Natural killer cell (primary cell): ENCODE data around the gene SIRPB2. TPM values are rescaled to one million over a fixed set of nuclear protein-coding genes. Genes with fewer than 3 reads are reported as not detected.

Experiments used
- ATAC-seq, 3 donors: fragments of 150-1000 bp in 2 of 3; fragments of 200-7000 bp in 1 of 3; cut with Tn5 transposase; 1 replicate in 1 of 3; 2 replicates in 2 of 3; pipeline ENCODE4 v1.10.0; 2021; ENCODE audit warnings: mild to moderate bottlenecking in 2 of 3, moderate library complexity in 2 of 3
- DNase-seq, 2 donors: peaks; one replicate each; pipeline versions ENCODE4 v3.0.0 to v3.0.0-alpha.2; 2013 to 2021; ENCODE audit warnings: mixed read lengths in 1 of 2
- H3K27ac ChIP-seq: one replicate; pipeline ENCODE4 v1.5.1; 2013; ENCODE audit warnings: mild to moderate bottlenecking, low read length
- H3K27me3 ChIP-seq: one replicate; pipeline ENCODE4 v1.6.1; 2013; ENCODE audit warnings: low read length; ENCODE audit not compliant: control insufficient read depth, insufficient read depth
- H3K36me3 ChIP-seq: one replicate; pipeline ENCODE4 v1.6.1; 2013; ENCODE audit warnings: low read length; ENCODE audit not compliant: control insufficient read depth, insufficient read depth
- H3K4me1 ChIP-seq: one replicate; pipeline ENCODE4 v1.6.1; 2013; ENCODE audit warnings: low read length; ENCODE audit not compliant: control insufficient read depth, insufficient read depth
- H3K4me3 ChIP-seq: one replicate; pipeline ENCODE4 v1.5.1; 2013; ENCODE audit warnings: low read length
- H3K9me3 ChIP-seq: one replicate; pipeline ENCODE4 v1.6.1; 2013; ENCODE audit warnings: low read length; ENCODE audit not compliant: control insufficient read depth, insufficient read depth
- H3K27ac Mint-ChIP-seq, 2 donors: one replicate each; pipeline ENCODE4 v1.8.0; 2022; ENCODE audit warnings: mild to moderate bottlenecking in 2 of 2, mixed read lengths in 2 of 2, moderate library complexity in 1 of 2
- H3K27me3 Mint-ChIP-seq, 2 donors: one replicate each; pipeline ENCODE4 v1.8.0; 2022; ENCODE audit warnings: low read depth in 2 of 2, mixed read lengths in 2 of 2
- H3K36me3 Mint-ChIP-seq: one replicate; pipeline ENCODE4 v1.8.0; 2022; ENCODE audit warnings: mixed read lengths
- H3K4me1 Mint-ChIP-seq, 2 donors: one replicate each; pipeline ENCODE4 v1.8.0; 2022; ENCODE audit warnings: mixed read lengths in 2 of 2
- H3K4me3 Mint-ChIP-seq: one replicate; pipeline ENCODE4 v1.8.0; 2022; ENCODE audit warnings: mild to moderate bottlenecking, moderate library complexity, mixed read lengths
- H3K9me3 Mint-ChIP-seq, 2 donors: one replicate each; pipeline ENCODE4 v1.8.0; 2022; ENCODE audit warnings: mixed read lengths in 2 of 2
- WGBS: methylation state at CpG from one replicate; pipeline ENCODE4 v1.1.7; 2013; ENCODE audit warnings: missing lambda C conversion rate; ENCODE audit not compliant: insufficient coverage; 5-methylcytosine and 5-hydroxymethylcytosine counted together
- intact Hi-C: fragments of 100-400 bp; cut with micrococcal nuclease; formaldehyde crosslinking; loops from one replicate; pipeline ENCODE4 v1.14.2; 2022
- total RNA-seq, 4 donors: library from RNA; stranded (reverse); fragments of 120-200 nt in 1 of 4; gene quantifications; one replicate each; pipeline versions ENCODE4 v1.2.3 to v1.2.4, GENCODE V29; 2013 to 2022
- TF ChIP-seq, protein P1 (sequence below): fragments of 200-600 bp; IDR thresholded peaks from one replicate; pipeline ENCODE4 v1.8.0; 2022; ENCODE audit warnings: antibody characterized with exemption

SIRPB2 gene
- total RNA-seq, 3 donors from 2014 or later (not counting 1 experiment from before 2014, with no cell fraction given), result 1.1 to 2.2 (median 1.5) TPM

DNA sequence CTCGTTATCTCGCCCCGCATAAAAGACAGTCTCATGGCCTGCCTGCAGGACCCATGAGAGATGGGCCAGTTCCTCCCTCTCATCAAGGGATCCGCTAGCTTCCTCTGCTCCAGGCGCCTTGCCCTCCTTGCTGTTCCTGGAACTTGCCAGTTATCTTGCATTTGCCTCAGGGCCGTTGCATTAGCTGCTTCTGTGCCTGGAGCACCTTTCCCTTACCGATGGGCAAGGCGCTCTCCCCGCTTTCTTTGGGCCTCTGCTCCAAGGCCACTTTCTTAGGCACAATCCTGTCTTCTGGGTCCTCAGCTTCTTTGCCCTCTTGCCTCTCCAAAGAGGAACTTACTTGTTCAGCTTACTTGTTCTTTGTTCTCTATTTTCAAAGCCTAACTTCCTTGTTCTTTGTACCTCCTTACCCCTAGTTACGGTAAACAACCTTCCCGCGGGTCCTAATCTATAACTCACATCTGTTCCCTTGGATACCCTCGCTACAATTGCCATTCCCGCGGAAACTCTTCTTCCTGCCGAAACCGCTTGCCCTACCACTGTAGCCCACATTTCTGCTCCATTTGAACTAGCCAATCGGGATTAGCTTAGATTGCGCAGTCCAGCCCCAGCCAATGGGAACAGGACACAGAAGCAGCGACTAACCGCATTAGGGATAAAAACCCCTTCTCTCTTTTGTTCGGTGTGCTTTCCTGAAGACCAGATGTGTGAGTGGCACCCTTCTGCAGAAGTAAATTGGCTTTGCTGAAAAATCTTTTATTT lies 23.7 kb downstream of the SIRPB2 start:
- H3K27me3 Mint-ChIP-seq, result peaks cover 18 to 24% of the 10 kb centered on the region in 2 donors
- DNase-seq (peak; percentile 19 to 26), ATAC-seq (no peak)
- H3K27ac Mint-ChIP-seq, result peak overlapping the region; percentile 53 to 61
- Histone ChIP-seq H3K27me3 (no peaks in the 10 kb centered on the region), H3K27ac (peak overlapping the region; percentile 40), H3K9me3 (no peaks in the 10 kb centered on the region), H3K4me1 (peaks cover 28% of the 10 kb centered on the region), H3K4me3 (peak overlapping the region; percentile 27), H3K36me3 (peaks cover 6% of the 10 kb centered on the region)
- TF ChIP-seq, protein P1, sequence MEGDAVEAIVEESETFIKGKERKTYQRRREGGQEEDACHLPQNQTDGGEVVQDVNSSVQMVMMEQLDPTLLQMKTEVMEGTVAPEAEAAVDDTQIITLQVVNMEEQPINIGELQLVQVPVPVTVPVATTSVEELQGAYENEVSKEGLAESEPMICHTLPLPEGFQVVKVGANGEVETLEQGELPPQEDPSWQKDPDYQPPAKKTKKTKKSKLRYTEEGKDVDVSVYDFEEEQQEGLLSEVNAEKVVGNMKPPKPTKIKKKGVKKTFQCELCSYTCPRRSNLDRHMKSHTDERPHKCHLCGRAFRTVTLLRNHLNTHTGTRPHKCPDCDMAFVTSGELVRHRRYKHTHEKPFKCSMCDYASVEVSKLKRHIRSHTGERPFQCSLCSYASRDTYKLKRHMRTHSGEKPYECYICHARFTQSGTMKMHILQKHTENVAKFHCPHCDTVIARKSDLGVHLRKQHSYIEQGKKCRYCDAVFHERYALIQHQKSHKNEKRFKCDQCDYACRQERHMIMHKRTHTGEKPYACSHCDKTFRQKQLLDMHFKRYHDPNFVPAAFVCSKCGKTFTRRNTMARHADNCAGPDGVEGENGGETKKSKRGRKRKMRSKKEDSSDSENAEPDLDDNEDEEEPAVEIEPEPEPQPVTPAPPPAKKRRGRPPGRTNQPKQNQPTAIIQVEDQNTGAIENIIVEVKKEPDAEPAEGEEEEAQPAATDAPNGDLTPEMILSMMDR, result no peak
- intact Hi-C loops, result loop anchor here (1.0 to 2.0 kb wide), 2 partner anchors 33 to 349 kb away; partner anchors contain the start of gene PSMF1
- no peaks in the 10 kb centered on the region for H3K9me3 Mint-ChIP-seq
- WGBS, result 16% methylated on average over 22 of the region's 22 CpGs
- peaks cover 42 to 43% of the 10 kb centered on the region in 2 donors for H3K4me1 Mint-ChIP-seq
- no peaks in the 10 kb centered on the region for H3K36me3 Mint-ChIP-seq
- peak overlapping the region; percentile 90 for H3K4me3 Mint-ChIP-seq

DNA sequence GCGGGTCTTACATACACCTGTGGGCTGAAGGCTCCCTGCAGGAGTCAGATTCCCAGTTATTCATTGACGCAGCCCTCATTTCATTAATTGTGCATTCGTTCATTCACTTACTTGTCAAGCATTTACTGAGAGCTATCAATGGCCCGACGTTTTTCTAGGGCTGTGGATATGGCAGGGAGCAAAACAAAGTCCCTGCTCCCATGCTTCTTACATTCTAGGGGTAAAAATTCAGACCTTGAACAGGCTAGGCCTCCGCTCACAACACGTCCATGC lies 24.2 kb downstream of the SIRPB2 start:
- intact Hi-C loops, result loop anchor here (1.0 to 2.0 kb wide), 2 partner anchors 32 to 349 kb away; partner anchors contain the start of gene PSMF1

DNA sequence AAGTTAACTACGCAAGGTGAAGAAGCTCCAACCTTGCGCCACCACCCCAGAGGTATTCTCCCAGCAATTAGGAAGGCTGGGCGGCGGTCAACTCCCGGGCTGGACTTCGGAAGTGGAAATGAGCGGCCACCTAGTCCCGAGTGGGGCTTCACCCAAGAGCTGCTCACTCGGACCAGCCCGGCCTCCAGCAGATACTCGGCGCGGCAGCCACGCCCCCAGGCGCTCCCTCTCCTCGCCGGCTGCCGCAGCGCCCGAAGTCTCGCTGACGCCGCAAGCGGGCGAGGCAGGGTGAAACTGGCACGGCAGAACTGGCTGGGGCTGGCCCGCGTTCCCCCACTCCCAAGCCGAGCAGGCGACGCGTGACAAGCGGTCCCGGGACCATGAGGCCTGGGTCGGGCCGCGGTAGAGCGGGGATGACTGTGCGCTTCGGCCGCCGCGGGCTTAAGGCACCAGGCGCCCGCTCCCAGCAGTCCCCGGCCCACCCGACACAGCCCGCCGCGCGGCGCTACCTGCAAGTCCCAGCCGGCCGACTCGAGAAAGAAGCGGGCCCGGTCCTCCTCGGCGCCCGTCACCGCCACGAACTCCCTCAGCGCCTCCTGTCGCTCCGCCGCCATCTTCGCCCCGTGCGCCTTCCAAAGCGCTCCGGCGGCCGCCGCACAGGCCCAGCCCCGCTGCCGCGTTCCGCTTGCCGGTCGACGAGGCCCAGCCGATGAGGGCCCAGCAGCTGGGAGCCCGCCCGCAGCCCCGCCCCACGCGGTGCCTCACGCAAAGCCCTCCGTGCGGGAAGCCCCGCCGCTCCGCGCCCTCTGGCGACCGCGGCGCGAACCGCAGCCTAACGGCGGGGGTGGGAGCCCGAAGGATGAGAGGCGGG lies 24.8 kb downstream of the SIRPB2 start, which contains the start of gene NSFL1C:
Gene NSFL1C (minus strand): TSS at position 639 of the 871 bp plus-strand sequence. CDS start 25 bp downstream, at position 614.
- H3K4me3 Mint-ChIP-seq, result peak within 1 kb of the TSS; percentile 90
- Histone ChIP-seq H3K9me3 (no peaks in the 10 kb centered on the region), H3K36me3 (peaks cover 7% of the 10 kb centered on the region), H3K4me3 (peak within 1 kb of the TSS; percentile 58), H3K27me3 (no peaks in the 10 kb centered on the region), H3K4me1 (peaks cover 28% of the 10 kb centered on the region), H3K27ac (peak within 1 kb of the TSS; percentile 61)
- peaks cover 16 to 24% of the 10 kb centered on the region in 2 donors for H3K27me3 Mint-ChIP-seq
- DNase-seq (peak; percentile 98 to 99), ATAC-seq (peak; percentile 96 to 99 (median 97))
- intact Hi-C loops, result loop anchor here (1.0 to 2.0 kb wide), 3 partner anchors 32 to 348 kb away; partner anchors contain the start of genes FKBP1A and PSMF1
- under 1% methylated on average over 104 of the region's 104 CpGs for WGBS
- peak within 1 kb of the TSS; percentile 61 to 73 for H3K27ac Mint-ChIP-seq
- TF ChIP-seq, protein P1, result peak; percentile 100
- H3K36me3 Mint-ChIP-seq, result no peaks in the 10 kb centered on the region
- peaks cover 42 to 51% of the 10 kb centered on the region in 2 donors for H3K4me1 Mint-ChIP-seq
- H3K9me3 Mint-ChIP-seq, result no peaks in the 10 kb centered on the region

More for the DNA sequence above, 24.2 kb downstream of the SIRPB2 start:
- Histone ChIP-seq H3K27ac (peak overlapping the region; percentile 40), H3K27me3 (no peaks in the 10 kb centered on the region), H3K36me3 (peaks cover 6% of the 10 kb centered on the region), H3K4me3 (peak overlapping the region; percentile 27), H3K4me1 (peaks cover 28% of the 10 kb centered on the region), H3K9me3 (no peaks in the 10 kb centered on the region)
- WGBS, result 4% methylated on average over 7 of the region's 7 CpGs
- Mint-ChIP-seq H3K9me3 (no peaks in the 10 kb centered on the region), H3K4me3 (peak overlapping the region; percentile 90), H3K27ac (peak overlapping the region; percentile 53 to 61), H3K4me1 (peaks cover 42 to 49% of the 10 kb centered on the region in 2 donors), H3K27me3 (peaks cover 18 to 24% of the 10 kb centered on the region in 2 donors), H3K36me3 (no peaks in the 10 kb centered on the region)
- no peak for DNase-seq
- TF ChIP-seq, protein P1, result peak; percentile 51
- no peak for ATAC-seq
